CD4-positive, alpha-beta memory T cell (primary cell): ENCODE data around the gene VASN. TPM values are rescaled to one million over a fixed set of nuclear protein-coding genes. Genes with fewer than 3 reads are reported as not detected.

Experiments used
- CTCF ChIA-PET: fragments of 350-600 bp; sonication (Branson Sonifier 250); formaldehyde crosslinking; loops from one replicate; lab custom pipeline; 2021; ENCODE audit warnings: inconsistent platforms; ENCODE audit not compliant: partially characterized antibody; lab: Charles Lee
- POLR2A ChIA-PET: fragments of 350-600 bp; sonication (Branson Sonifier 250); formaldehyde crosslinking; loops from one replicate; lab custom pipeline; 2021; ENCODE audit not compliant: partially characterized antibody; lab: Charles Lee
- DNase-seq, 5 donors: peaks; one replicate each; pipeline versions ENCODE4 v3.0.0 to v3.0.0-alpha.2; 2020 to 2022; ENCODE audit warnings: mixed read lengths in 1 of 5
- H3K27ac ChIP-seq: one replicate; pipeline ENCODE4 v1.7.0; 2013; ENCODE audit warnings: low read depth, low read length
- H3K27me3 ChIP-seq: 2 replicates; pipeline ENCODE4 v1.7.0; 2013; ENCODE audit warnings: mild to moderate bottlenecking, low read length, moderate library complexity; ENCODE audit not compliant: insufficient read depth
- H3K36me3 ChIP-seq: 2 replicates; pipeline ENCODE4 v1.7.0; 2013; ENCODE audit warnings: mild to moderate bottlenecking, low read length, moderate library complexity; ENCODE audit not compliant: insufficient read depth
- H3K4me1 ChIP-seq: 2 replicates; pipeline ENCODE4 v1.7.0; 2013; ENCODE audit warnings: mild to moderate bottlenecking, low read length, moderate library complexity; ENCODE audit not compliant: insufficient read depth
- H3K4me3 ChIP-seq, 2 donors: one replicate each; pipeline ENCODE4 v1.7.0; 2013; ENCODE audit warnings: low read length in 2 of 2, mild to moderate bottlenecking in 1 of 2
- H3K9me3 ChIP-seq, 2 donors: one replicate each; pipeline ENCODE4 v1.7.0; 2013; ENCODE audit warnings: low read length in 2 of 2, control low read depth in 1 of 2; ENCODE audit not compliant: control insufficient read depth in 1 of 2
- H3K27ac Mint-ChIP-seq, 7 donors: one replicate each; pipeline ENCODE4 v1.8.0; 2020 to 2021; ENCODE audit warnings: mixed read lengths in 7 of 7, mild to moderate bottlenecking in 6 of 7, inconsistent platforms in 3 of 7, moderate library complexity in 3 of 7
- H3K27me3 Mint-ChIP-seq, 2 donors: one replicate each; pipeline ENCODE4 v1.8.0; 2020 to 2021; ENCODE audit warnings: mixed read lengths in 2 of 2
- H3K36me3 Mint-ChIP-seq, 2 donors: one replicate each; pipeline ENCODE4 v1.8.0; 2020 to 2021; ENCODE audit warnings: mixed read lengths in 2 of 2, inconsistent platforms in 1 of 2, mild to moderate bottlenecking in 1 of 2
- H3K4me1 Mint-ChIP-seq, 4 donors: one replicate each; pipeline ENCODE4 v1.8.0; 2020 to 2021; ENCODE audit warnings: mixed read lengths in 4 of 4, mild to moderate bottlenecking in 1 of 4
- H3K4me3 Mint-ChIP-seq, 8 donors: one replicate each; pipeline ENCODE4 v1.8.0; 2020 to 2021; ENCODE audit warnings: mixed read lengths in 8 of 8, mild to moderate bottlenecking in 7 of 8, moderate library complexity in 6 of 8, inconsistent platforms in 3 of 8
- H3K9me3 Mint-ChIP-seq, 8 donors: one replicate each; pipeline ENCODE4 v1.8.0; 2020 to 2021; ENCODE audit warnings: mixed read lengths in 8 of 8, mild to moderate bottlenecking in 5 of 8, inconsistent platforms in 3 of 8, moderate library complexity in 1 of 8
- intact Hi-C: fragments of 100-400 bp; cut with micrococcal nuclease; formaldehyde crosslinking; loops from one replicate; pipeline ENCODE4 v1.15.1; 2023
- polyA plus RNA-seq, 2 donors: library from polyadenylated mRNA; unstranded; fragments of 300-500 nt; fragmentation: Illumina TruSeq; gene quantifications; one replicate each; pipeline ENCODE4 v1.2.3, GENCODE V29; 2021
- total RNA-seq, 2 experiments: library from RNA; stranded (reverse); gene quantifications; one replicate each; pipeline ENCODE4 v1.2.3, GENCODE V29; 2021

VASN gene
- total and polyA plus RNA-seq, 4 experiments from 2014 or later = 0.11 to 0.29 (median 0.16) TPM; not detected in 1

- H3K4me3 Mint-ChIP-seq = peak overlapping the region in 2 of 8 donors; percentile 1 to 56
- Histone ChIP-seq H3K27me3 (no peaks in the 10 kb centered on the region), H3K4me1 (peaks cover 24% of the 10 kb centered on the region), H3K36me3 (peaks cover 27% of the 10 kb centered on the region), H3K9me3 (no peaks in the 10 kb centered on the region), H3K27ac (no peak overlapping the region), H3K4me3 (no peak overlapping the region)
- no peak for DNase-seq
- peak overlapping the region in 4 of 7 donors; percentile 14 to 93 (median 73) for H3K27ac Mint-ChIP-seq
- H3K27me3 Mint-ChIP-seq = no peaks in the 10 kb centered on the region
- intact Hi-C loops = loop anchor here (5.0 kb wide), 1 partner anchor 604 kb away; the partner anchor contains the start of gene SEC14L5
- ChIA-PET CTCF (interaction anchor here (1.7 kb wide), 1 partner anchor 45 kb away, joined by 3 read pairs; no protein-coding TSS in a partner anchor), POLR2A (no interaction called here)
- peaks cover 3 to 46% of the 10 kb centered on the region in 2 donors for H3K36me3 Mint-ChIP-seq
- peaks cover 0 to 4% (median 0%) of the 10 kb centered on the region in 8 donors for H3K9me3 Mint-ChIP-seq
- H3K4me1 Mint-ChIP-seq = peaks cover 6 to 26% (median 11%) of the 10 kb centered on the region in 4 donors
Measured at GRCh38 chr16:4353675-4354074, 18.0 kb upstream of the VASN start.

- intact Hi-C loops = loop anchor here (5.0 kb wide), 1 partner anchor 603 kb away; the partner anchor contains the start of gene SEC14L5
- Histone ChIP-seq H3K36me3 (peaks cover 30% of the 10 kb centered on the region), H3K27me3 (no peaks in the 10 kb centered on the region), H3K9me3 (no peaks in the 10 kb centered on the region), H3K4me1 (peaks cover 18% of the 10 kb centered on the region), H3K4me3 (no peak overlapping the region), H3K27ac (no peak overlapping the region)
- H3K9me3 Mint-ChIP-seq = peaks cover 0 to 4% (median 0%) of the 10 kb centered on the region in 8 donors
- H3K36me3 Mint-ChIP-seq = peaks cover 8 to 53% of the 10 kb centered on the region in 2 donors
- no peaks in the 10 kb centered on the region for H3K27me3 Mint-ChIP-seq
- POLR2A ChIA-PET = interaction anchor here (0.6 kb wide), 1 partner anchor 124 kb away, joined by 4 read pairs; no protein-coding TSS in a partner anchor
- H3K27ac Mint-ChIP-seq = peak overlapping the region in 2 of 7 donors; percentile 17 to 93
- peaks cover 6 to 26% (median 11%) of the 10 kb centered on the region in 4 donors for H3K4me1 Mint-ChIP-seq
- H3K4me3 Mint-ChIP-seq = no peak overlapping the region
- CTCF ChIA-PET = no interaction called here
- DNase-seq = no peak
Measured at GRCh38 chr16:4354512-4355409, 16.9 kb upstream of the VASN start.

- CTCF ChIA-PET = interaction anchor here (0.7 kb wide), 1 partner anchor 48 kb away, joined by 3 read pairs; no protein-coding TSS in a partner anchor
- H3K27me3 ChIP-seq = no peaks in the 10 kb centered on the region
- H3K27ac ChIP-seq = no peak overlapping the region
- H3K36me3 Mint-ChIP-seq = peaks cover 8 to 56% of the 10 kb centered on the region in 2 donors
- intact Hi-C loops = no loop called here
- peaks cover 0 to 2% (median 0%) of the 10 kb centered on the region in 8 donors for H3K9me3 Mint-ChIP-seq
- no peak overlapping the region for H3K4me3 ChIP-seq
- DNase-seq = no peak
- no peak overlapping the region for H3K4me3 Mint-ChIP-seq
- peaks cover 48% of the 10 kb centered on the region for H3K36me3 ChIP-seq
- H3K4me1 ChIP-seq = peaks cover 2% of the 10 kb centered on the region
- H3K4me1 Mint-ChIP-seq = peaks cover 0 to 10% (median 3%) of the 10 kb centered on the region in 4 donors
- no peaks in the 10 kb centered on the region for H3K9me3 ChIP-seq
- H3K27me3 Mint-ChIP-seq = no peaks in the 10 kb centered on the region
- POLR2A ChIA-PET = no interaction called here
- peak overlapping the region in 2 of 7 donors; percentile 43 to 68 for H3K27ac Mint-ChIP-seq
Measured at GRCh38 chr16:4356820-4357219, 14.8 kb upstream of the VASN start.

- no peak overlapping the region for H3K4me3 Mint-ChIP-seq
- peaks cover 0 to 2% (median 0%) of the 10 kb centered on the region in 8 donors for H3K9me3 Mint-ChIP-seq
- H3K4me1 Mint-ChIP-seq = peaks cover 0 to 8% (median 2%) of the 10 kb centered on the region in 4 donors
- CTCF ChIA-PET = interaction anchor here (0.9 to 3.4 kb wide), 4 partner anchors 10 to 44 kb away, joined by 3 to 20 read pairs (median 6); no protein-coding TSS in a partner anchor
- DNase-seq = no peak
- Histone ChIP-seq H3K27ac (no peak overlapping the region), H3K27me3 (no peaks in the 10 kb centered on the region), H3K36me3 (peaks cover 56% of the 10 kb centered on the region), H3K9me3 (no peaks in the 10 kb centered on the region), H3K4me3 (no peak overlapping the region), H3K4me1 (no peaks in the 10 kb centered on the region)
- H3K27ac Mint-ChIP-seq = peak overlapping the region in 1 of 7 donors; percentile 68
- H3K27me3 Mint-ChIP-seq = no peaks in the 10 kb centered on the region
- POLR2A ChIA-PET = interaction anchor here (1.5 kb wide), 1 partner anchor 15 kb away, joined by 4 read pairs; no protein-coding TSS in a partner anchor
- H3K36me3 Mint-ChIP-seq = peaks cover 11 to 67% of the 10 kb centered on the region in 2 donors
- intact Hi-C loops = no loop called here
Measured at GRCh38 chr16:4358236-4358635, 13.4 kb upstream of the VASN start.

- Histone ChIP-seq H3K9me3 (no peaks in the 10 kb centered on the region), H3K27me3 (no peaks in the 10 kb centered on the region), H3K36me3 (peaks cover 57% of the 10 kb centered on the region), H3K27ac (no peak overlapping the region), H3K4me1 (no peaks in the 10 kb centered on the region), H3K4me3 (no peak overlapping the region)
- Mint-ChIP-seq H3K36me3 (peaks cover 11 to 65% of the 10 kb centered on the region in 2 donors), H3K27ac (peak overlapping the region; percentile 68 to 92 (median 81)), H3K4me1 (peaks cover 0 to 3% (median under 1%) of the 10 kb centered on the region in 4 donors), H3K4me3 (no peak overlapping the region), H3K9me3 (no peaks in the 10 kb centered on the region), H3K27me3 (no peaks in the 10 kb centered on the region)
- CTCF ChIA-PET = interaction anchor here (0.7 to 3.4 kb wide), 24 partner anchors 9 to 198 kb away, joined by 3 to 20 read pairs (median 3); partner anchors contain the start of genes C16orf96 and VASN
- POLR2A ChIA-PET = interaction anchor here (1.5 kb wide), 1 partner anchor 14 kb away, joined by 4 read pairs; no protein-coding TSS in a partner anchor
- intact Hi-C loops = loop anchor here (1.0 kb wide), 3 partner anchors 43 to 226 kb away; no protein-coding TSS in a partner anchor
- peak in 4 of 5 donors; percentile 49 to 60 (median 58) for DNase-seq
Measured at GRCh38 chr16:4358831-4359561, 12.7 kb upstream of the VASN start.

- Histone ChIP-seq H3K36me3 (peaks cover 57% of the 10 kb centered on the region), H3K27ac (no peak overlapping the region), H3K27me3 (no peaks in the 10 kb centered on the region), H3K9me3 (no peaks in the 10 kb centered on the region), H3K4me1 (no peaks in the 10 kb centered on the region), H3K4me3 (no peak overlapping the region)
- H3K4me1 Mint-ChIP-seq = peaks cover 0 to 3% (median 0%) of the 10 kb centered on the region in 4 donors
- H3K4me3 Mint-ChIP-seq = no peak overlapping the region
- no peaks in the 10 kb centered on the region for H3K9me3 Mint-ChIP-seq
- DNase-seq = no peak
- intact Hi-C loops = loop anchor here (1.0 kb wide), 3 partner anchors 42 to 225 kb away; no protein-coding TSS in a partner anchor
- ChIA-PET CTCF (interaction anchor here (0.8 to 3.4 kb wide), 16 partner anchors 9 to 197 kb away, joined by 3 to 20 read pairs (median 4); partner anchors contain the start of genes C16orf96 and VASN), POLR2A (interaction anchor here (1.5 kb wide), 1 partner anchor 13 kb away, joined by 4 read pairs; no protein-coding TSS in a partner anchor)
- peak overlapping the region in 2 of 7 donors; percentile 6 to 68 for H3K27ac Mint-ChIP-seq
- H3K27me3 Mint-ChIP-seq = no peaks in the 10 kb centered on the region
- H3K36me3 Mint-ChIP-seq = peaks cover 8 to 61% of the 10 kb centered on the region in 2 donors
Measured at GRCh38 chr16:4359914-4360313, 11.7 kb upstream of the VASN start.
